LNCAP (cell line): ENCODE data around the gene MPHOSPH8.

Experiments
- TF ChIP-seq, protein P1 (sequence below): fragments of 450-650 bp; IDR thresholded peaks from 2 replicates; pipeline ENCODE4 v1.5.1; 2017; ENCODE audit warnings: mild to moderate bottlenecking

Gene MPHOSPH8

DNA sequence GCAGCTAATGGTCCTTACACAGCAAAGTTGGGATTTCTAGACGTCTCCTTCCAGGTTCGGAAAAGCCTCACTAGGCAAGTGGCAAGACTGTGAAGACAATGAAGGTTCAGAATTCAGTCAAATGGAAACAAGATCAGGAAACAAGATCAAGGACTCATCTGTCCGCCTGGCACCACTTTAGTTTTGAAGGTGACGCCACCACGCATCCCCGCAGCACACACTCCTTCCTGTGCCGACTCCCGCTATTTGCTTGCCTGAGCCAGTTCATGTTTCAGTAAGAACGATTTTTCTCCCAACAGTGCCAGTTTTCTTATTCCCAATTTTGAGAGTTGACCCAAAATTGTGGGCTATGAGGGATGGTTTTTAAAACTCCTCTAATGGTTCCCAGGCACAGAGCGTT, 41.4 kb downstream of the MPHOSPH8 start:
- TF ChIP-seq, protein P1, sequence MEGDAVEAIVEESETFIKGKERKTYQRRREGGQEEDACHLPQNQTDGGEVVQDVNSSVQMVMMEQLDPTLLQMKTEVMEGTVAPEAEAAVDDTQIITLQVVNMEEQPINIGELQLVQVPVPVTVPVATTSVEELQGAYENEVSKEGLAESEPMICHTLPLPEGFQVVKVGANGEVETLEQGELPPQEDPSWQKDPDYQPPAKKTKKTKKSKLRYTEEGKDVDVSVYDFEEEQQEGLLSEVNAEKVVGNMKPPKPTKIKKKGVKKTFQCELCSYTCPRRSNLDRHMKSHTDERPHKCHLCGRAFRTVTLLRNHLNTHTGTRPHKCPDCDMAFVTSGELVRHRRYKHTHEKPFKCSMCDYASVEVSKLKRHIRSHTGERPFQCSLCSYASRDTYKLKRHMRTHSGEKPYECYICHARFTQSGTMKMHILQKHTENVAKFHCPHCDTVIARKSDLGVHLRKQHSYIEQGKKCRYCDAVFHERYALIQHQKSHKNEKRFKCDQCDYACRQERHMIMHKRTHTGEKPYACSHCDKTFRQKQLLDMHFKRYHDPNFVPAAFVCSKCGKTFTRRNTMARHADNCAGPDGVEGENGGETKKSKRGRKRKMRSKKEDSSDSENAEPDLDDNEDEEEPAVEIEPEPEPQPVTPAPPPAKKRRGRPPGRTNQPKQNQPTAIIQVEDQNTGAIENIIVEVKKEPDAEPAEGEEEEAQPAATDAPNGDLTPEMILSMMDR, result no peak

GRCh38 chr13:19676168-19676567, 42.7 kb downstream of the MPHOSPH8 start:
- TF ChIP-seq, protein P1, result no peak

DNA sequence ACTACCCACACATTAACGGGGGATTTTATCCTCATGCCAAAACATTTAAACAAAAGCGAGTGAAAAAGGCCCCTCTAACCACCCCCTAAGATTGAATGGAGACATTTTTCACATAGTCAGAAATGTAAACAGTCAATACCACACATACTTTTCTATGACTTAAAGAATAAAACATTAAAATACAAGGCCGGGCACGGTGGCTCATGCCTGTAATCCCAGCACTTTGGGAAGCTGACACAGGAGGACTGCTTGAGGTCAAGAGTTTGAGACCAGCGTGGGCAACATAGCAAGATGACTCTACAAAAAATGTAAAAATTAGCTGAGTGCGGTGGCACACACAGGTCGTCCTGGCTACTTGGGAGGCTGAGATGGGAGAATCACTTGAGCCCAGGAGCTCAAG, 47.3 kb downstream of the MPHOSPH8 start:
- TF ChIP-seq, protein P1, result no peak

GRCh38 chr13:19681517-19681916, 48.1 kb downstream of the MPHOSPH8 start:
- TF ChIP-seq, protein P1, result no peak

DNA sequence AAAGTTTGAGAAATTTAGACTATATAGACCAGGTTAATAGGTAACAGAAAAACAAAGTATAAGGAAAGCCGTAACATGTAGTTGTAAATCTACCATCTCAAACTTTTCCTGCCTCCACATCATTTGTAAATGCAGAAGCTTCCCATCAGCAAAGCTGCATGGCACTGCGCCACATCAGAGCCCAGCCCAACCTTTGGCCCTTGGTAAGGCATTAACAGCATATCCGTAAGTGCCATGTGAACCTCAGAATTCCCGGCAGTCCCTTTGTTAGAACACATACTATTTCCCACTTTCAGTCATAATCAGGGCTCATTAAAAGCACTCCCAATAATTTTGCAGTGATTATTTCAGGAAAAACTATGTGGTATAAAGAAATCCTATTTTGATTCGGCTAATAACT, 51.6 kb downstream of the MPHOSPH8 start:
- TF ChIP-seq, protein P1, result no peak

DNA sequence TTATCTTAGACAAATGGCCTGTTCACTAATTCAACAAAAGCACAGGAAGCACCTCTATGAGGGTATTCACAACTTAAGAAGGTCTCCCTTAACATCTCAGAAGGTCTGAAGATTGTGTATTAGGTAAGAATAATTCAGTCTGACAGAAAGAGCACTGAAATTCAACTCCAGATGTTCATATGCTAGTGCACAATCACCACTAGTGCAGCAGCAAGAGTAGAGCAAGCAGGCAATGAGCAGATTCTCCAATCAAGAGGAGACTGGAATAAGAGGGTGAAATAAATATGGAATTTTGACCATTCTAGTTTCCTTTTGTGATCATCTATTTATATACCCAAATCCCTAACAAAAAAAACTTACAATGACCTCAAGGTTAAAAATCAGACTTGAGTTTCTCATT, 52.0 kb downstream of the MPHOSPH8 start:
- TF ChIP-seq, protein P1, result no peak

DNA sequence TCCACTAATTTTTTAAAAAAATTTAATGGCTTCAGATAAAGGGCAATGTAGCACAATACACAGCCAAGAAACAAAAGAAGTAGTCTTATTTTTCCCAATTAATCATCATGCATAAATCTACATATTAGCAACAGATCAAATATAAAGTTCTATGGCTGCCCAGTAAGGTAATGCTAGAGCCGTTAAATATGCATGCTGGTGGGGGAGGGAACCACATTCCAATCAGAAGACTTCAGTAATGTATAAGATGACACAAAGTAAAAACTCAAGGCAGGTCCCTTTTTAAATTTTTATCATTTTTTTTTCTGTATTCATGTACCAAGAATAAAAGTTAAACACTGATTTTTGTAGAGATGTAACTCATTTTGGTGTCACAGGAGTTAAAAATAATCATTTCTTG, 62.0 kb downstream of the MPHOSPH8 start:
- TF ChIP-seq, protein P1, result no peak

- TF ChIP-seq, protein P1, result no peak
These were observed 62.4 kb downstream of the MPHOSPH8 start for GRCh38 chr13:19695829-19696228.
